Panc1 (cell line): Measurements from ENCODE around the gene COL13A1. TPM values are rescaled to one million over a fixed set of nuclear protein-coding genes. Genes with fewer than 3 reads are reported as not detected.

Source experiments
- ATAC-seq: fragments of 200-7000 bp; cut with Tn5 transposase; 2 replicates; pipeline ENCODE4 v1.9.1; 2020; ENCODE audit warnings: mild to moderate bottlenecking, moderate library complexity
- BruUV-seq: library from RNA; stranded (reverse); fragments of 400-500 nt; replicated peaks from 2 replicates; lab custom pipeline; 2021; lab: Mats Ljungman, UMichigan
- CTCF ChIA-PET: fragments of 300-600 bp; sonication (Branson Sonifier 250); formaldehyde crosslinking; loops from one replicate; lab custom pipeline; 2022; ENCODE audit warnings: antibody characterized with exemption; lab: Charles Lee
- POLR2A ChIA-PET: fragments of 300-600 bp; sonication (Branson Sonifier 250); formaldehyde crosslinking; loops from one replicate; lab custom pipeline; 2022; ENCODE audit warnings: antibody characterized with exemption; lab: Charles Lee
- DNase-seq: peaks from one replicate; pipeline ENCODE4 v3.0.0-alpha.2; 2010; ENCODE audit warnings: low read depth, low spot score
- H3K27ac ChIP-seq: 2 replicates; pipeline ENCODE4 v1.5.1; 2011; ENCODE audit warnings: mild to moderate bottlenecking, low read length, inconsistent platforms
- H3K27me3 ChIP-seq: fragments of 200-500 bp; sonication (Bioruptor generic); 2 replicates; pipeline ENCODE4 v1.6.0; 2014; ENCODE audit warnings: low read length, inconsistent platforms; ENCODE audit not compliant: control insufficient read depth, insufficient read depth
- H3K36me3 ChIP-seq: fragments of 200-500 bp; sonication (Bioruptor generic); 2 replicates; pipeline ENCODE4 v1.5.1; 2014; ENCODE audit warnings: inconsistent platforms, mild to moderate bottlenecking, low read length, moderate library complexity; ENCODE audit not compliant: control insufficient read depth, insufficient read depth
- H3K4me1 ChIP-seq: 2 replicates; pipeline ENCODE4 v1.5.1; 2011; ENCODE audit warnings: inconsistent platforms, mild to moderate bottlenecking, low read length, moderate library complexity; ENCODE audit not compliant: control insufficient read depth, insufficient read depth
- H3K4me3 ChIP-seq, 2 experiments: 2 replicates each; pipeline ENCODE4 v1.5.1; 2011 to 2012; ENCODE audit warnings: low read depth in 2 of 2, low read length in 2 of 2, mild to moderate bottlenecking in 2 of 2, inconsistent platforms in 1 of 2, moderate library complexity in 1 of 2
- H3K9me3 ChIP-seq: fragments of 200-500 bp; sonication (Bioruptor generic); 2 replicates; pipeline ENCODE4 v1.5.1; 2014; ENCODE audit warnings: low read depth, mild to moderate bottlenecking, inconsistent platforms, low read length, moderate library complexity; ENCODE audit not compliant: control insufficient read depth, insufficient read depth
- POLR2AphosphoS5 ChIP-seq: IDR thresholded peaks from 2 replicates; pipeline ENCODE4 v1.6.1; 2012; ENCODE audit warnings: mild to moderate bottlenecking, low read depth, low read length, moderate library complexity
- REST ChIP-seq, 2 experiments: IDR thresholded peaks; 2 replicates each; pipeline ENCODE4 v1.6.1; 2011 to 2012; ENCODE audit warnings: low read depth in 2 of 2, control low read depth in 1 of 2, low read length in 1 of 2, mild to moderate bottlenecking in 1 of 2, moderate library complexity in 1 of 2; ENCODE audit not compliant: insufficient read depth in 1 of 2
- SIN3A ChIP-seq: IDR thresholded peaks from 2 replicates; pipeline ENCODE4 v1.6.1; 2012; ENCODE audit warnings: low read depth, mild to moderate bottlenecking, low read length, moderate library complexity, borderline replicate concordance; ENCODE audit not compliant: insufficient read depth
- TCF7L2 ChIP-seq: IDR thresholded peaks from 2 replicates; pipeline ENCODE4 v1.6.1; 2011; ENCODE audit warnings: mild to moderate bottlenecking, low read depth, low read length, inconsistent platforms
- in situ Hi-C: cut with HindIII; loops from 2 replicates; pipeline ENCODE4 v1.10.0; 2016; ENCODE audit warnings: low sequenced_read_pairs, low pct_unique_long_range_greater_than_20kb
- intact Hi-C: fragments of 100-400 bp; cut with micrococcal nuclease; formaldehyde crosslinking; loops from one replicate; pipeline ENCODE4 v1.10.0; 2022; ENCODE audit not compliant: unreplicated experiment
- total RNA-seq: library from RNA; stranded (reverse); gene quantifications from one replicate; pipeline ENCODE4 v1.2.1, GENCODE V29; 2021; ENCODE audit not compliant: unreplicated experiment
- TF ChIP-seq, protein P1 (sequence below): fragments of 450-650 bp; IDR thresholded peaks from 2 replicates; pipeline ENCODE4 v1.5.1; 2017; ENCODE audit warnings: mild to moderate bottlenecking

The COL13A1 gene
- total RNA-seq, 1 experiment from 2014 or later: 1.0 TPM

GRCh38 chr10:69879634-69880257 lies 78.0 kb downstream of the COL13A1 start:
- Histone ChIP-seq H3K27me3 (no peaks in the 10 kb centered on the region), H3K36me3 (no peaks in the 10 kb centered on the region), H3K4me3 (no peak overlapping the region), H3K27ac (no peak overlapping the region), H3K9me3 (no peaks in the 10 kb centered on the region), H3K4me1 (no peaks in the 10 kb centered on the region)
- TF ChIP-seq SIN3A (no peak), POLR2AphosphoS5 (no peak), REST (IDR thresholded peaks at IDR 0.05; ENCODE audit: insufficient read depth in 1 of 2, low read depth in 2 of 2, low read length in 1 of 2) (no peak), TCF7L2 (no peak)
- TF ChIP-seq, protein P1, sequence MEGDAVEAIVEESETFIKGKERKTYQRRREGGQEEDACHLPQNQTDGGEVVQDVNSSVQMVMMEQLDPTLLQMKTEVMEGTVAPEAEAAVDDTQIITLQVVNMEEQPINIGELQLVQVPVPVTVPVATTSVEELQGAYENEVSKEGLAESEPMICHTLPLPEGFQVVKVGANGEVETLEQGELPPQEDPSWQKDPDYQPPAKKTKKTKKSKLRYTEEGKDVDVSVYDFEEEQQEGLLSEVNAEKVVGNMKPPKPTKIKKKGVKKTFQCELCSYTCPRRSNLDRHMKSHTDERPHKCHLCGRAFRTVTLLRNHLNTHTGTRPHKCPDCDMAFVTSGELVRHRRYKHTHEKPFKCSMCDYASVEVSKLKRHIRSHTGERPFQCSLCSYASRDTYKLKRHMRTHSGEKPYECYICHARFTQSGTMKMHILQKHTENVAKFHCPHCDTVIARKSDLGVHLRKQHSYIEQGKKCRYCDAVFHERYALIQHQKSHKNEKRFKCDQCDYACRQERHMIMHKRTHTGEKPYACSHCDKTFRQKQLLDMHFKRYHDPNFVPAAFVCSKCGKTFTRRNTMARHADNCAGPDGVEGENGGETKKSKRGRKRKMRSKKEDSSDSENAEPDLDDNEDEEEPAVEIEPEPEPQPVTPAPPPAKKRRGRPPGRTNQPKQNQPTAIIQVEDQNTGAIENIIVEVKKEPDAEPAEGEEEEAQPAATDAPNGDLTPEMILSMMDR: no peak
- ChIA-PET POLR2A (interaction anchor here (0.6 kb wide), 1 partner anchor 48 kb away, joined by 3 read pairs; no protein-coding TSS in a partner anchor), CTCF (no interaction called here)
- intact Hi-C loops (no loop called here), in situ Hi-C loops (no loop called here)
- no peak for ATAC-seq
- no peak for DNase-seq
- BruUV-seq: no TSS peak

- BruUV-seq: no TSS peak
- H3K4me3 ChIP-seq: no peak overlapping the region
- H3K9me3 ChIP-seq: no peaks in the 10 kb centered on the region
- TF ChIP-seq TCF7L2: no peak
- TF ChIP-seq SIN3A: no peak
- no peak for TF ChIP-seq POLR2AphosphoS5
- TF ChIP-seq, protein P1: no peak
- TF ChIP-seq REST (IDR thresholded peaks at IDR 0.05; ENCODE audit: insufficient read depth in 1 of 2, low read depth in 2 of 2, low read length in 1 of 2): no peak
- ATAC-seq (no peak), DNase-seq (no peak)
- no peaks in the 10 kb centered on the region for H3K4me1 ChIP-seq
- CTCF ChIA-PET: no interaction called here
- H3K27me3 ChIP-seq: no peaks in the 10 kb centered on the region
- POLR2A ChIA-PET: no interaction called here
- in situ Hi-C loops (no loop called here), intact Hi-C loops (no loop called here)
- no peaks in the 10 kb centered on the region for H3K36me3 ChIP-seq
- H3K27ac ChIP-seq: no peak overlapping the region
Observed at GRCh38 chr10:69880301-69881081, 78.8 kb downstream of the COL13A1 start.
